HG03196 (cell line): ENCODE data around the gene ZNF837.
"Not testable (repeated sequence)": the region's sequence is repeated elsewhere in the genome, so short reads cannot be mapped to it uniquely, and the experiment has no call there.

Source experiments
- ATAC-seq: cut with Tn5 transposase; IDR thresholded peaks from one replicate; pipeline ENCODE4 v1.9.1; 2021; ENCODE audit not compliant: unreplicated experiment

ZNF837 gene

GRCh38 chr19:58380662-58381459, at the start of gene ZNF837:
TSS of gene ZNF837 (minus strand) at chr19:58381030. CDS start at chr19:58369332, 11,698 bp downstream.
- ATAC-seq: peak; percentile 80

- no peak for ATAC-seq
Observed at GRCh38 chr19:58429745-58430144, 48.9 kb upstream of the ZNF837 start.

- no peak for ATAC-seq
Observed at GRCh38 chr19:58428617-58429016, 47.8 kb upstream of the ZNF837 start.

- ATAC-seq: no peak
Observed at GRCh38 chr19:58417071-58417470, 36.2 kb upstream of the ZNF837 start.

DNA sequence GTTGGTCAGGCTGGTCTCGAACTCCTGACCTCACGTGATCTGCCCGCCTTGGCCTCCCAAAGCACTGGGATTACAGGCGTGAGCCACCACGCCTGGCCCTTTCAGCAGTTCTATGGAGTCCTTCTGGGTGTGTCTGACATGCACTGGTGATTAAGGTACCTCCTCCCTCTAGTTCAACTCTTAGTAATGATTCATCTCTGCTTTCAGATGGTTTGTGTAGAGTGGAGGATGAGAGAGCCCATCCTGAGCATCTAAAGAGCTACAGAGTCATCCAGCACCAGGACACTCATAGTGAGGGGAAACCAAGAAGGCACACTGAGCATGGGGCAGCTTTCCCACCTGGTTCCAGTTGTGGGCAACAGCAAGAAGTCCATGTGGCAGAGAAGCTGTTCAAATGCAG, 35.8 kb upstream of the ZNF837 start:
- ATAC-seq: no peak

GRCh38 chr19:58409010-58409790, 28.4 kb upstream of the ZNF837 start:
- peak; percentile 18 for ATAC-seq

DNA sequence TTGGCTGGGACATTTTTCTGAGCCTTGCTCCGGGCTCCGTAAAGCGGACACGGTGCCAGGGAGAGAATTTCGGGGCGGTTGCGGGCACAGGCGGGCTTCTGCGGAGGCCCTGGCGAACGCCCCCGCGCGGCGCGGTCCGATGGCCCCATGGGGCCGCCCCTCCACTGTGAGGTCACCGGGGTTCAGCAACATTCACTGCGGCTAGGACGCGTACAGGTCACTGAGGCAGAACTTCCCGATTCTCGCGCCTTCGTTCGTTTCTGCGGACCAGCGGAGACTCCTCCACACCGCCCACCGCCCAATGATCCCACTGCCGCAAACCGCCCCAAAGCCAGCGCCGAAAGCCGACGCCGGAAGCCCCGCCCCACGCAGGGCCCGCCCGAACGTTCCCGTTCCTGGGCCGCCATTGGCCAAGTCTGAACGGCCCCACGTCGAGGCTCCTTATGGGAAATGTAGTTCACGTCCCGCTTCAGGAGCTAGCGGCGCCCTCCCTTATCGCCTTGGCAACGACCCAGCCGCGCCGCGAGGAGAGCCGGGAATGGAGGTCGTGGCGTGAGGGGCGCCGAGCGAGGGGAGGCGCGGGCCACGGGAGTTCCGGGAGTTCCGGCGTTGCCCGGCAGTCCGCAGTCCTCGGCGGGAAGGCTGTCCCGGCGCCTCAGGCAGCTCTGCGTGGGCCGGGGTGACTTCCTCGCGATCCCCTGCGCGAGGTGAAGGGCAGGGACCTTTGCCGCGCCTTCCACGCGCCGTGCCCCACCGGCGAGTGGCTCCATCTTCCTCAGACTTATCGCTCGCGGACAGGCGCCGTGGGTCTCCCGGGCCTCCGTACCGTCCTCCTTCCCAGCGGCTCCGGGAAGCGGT, 27.6 kb upstream of the ZNF837 start, which contains the start of gene ZNF584:
TSS of gene ZNF584 (plus strand) at position 498 of the 858 bp plus-strand sequence. CDS start 499 bp downstream, outside the sequence.
- ATAC-seq: peak; percentile 90

GRCh38 chr19:58407658-58408151, 26.9 kb upstream of the ZNF837 start:
- no peak for ATAC-seq

- ATAC-seq: no peak
Observed at GRCh38 chr19:58406818-58407657, 26.2 kb upstream of the ZNF837 start.

- not testable (repeated sequence) for ATAC-seq
Observed at GRCh38 chr19:58403920-58404478, 23.2 kb upstream of the ZNF837 start.

DNA sequence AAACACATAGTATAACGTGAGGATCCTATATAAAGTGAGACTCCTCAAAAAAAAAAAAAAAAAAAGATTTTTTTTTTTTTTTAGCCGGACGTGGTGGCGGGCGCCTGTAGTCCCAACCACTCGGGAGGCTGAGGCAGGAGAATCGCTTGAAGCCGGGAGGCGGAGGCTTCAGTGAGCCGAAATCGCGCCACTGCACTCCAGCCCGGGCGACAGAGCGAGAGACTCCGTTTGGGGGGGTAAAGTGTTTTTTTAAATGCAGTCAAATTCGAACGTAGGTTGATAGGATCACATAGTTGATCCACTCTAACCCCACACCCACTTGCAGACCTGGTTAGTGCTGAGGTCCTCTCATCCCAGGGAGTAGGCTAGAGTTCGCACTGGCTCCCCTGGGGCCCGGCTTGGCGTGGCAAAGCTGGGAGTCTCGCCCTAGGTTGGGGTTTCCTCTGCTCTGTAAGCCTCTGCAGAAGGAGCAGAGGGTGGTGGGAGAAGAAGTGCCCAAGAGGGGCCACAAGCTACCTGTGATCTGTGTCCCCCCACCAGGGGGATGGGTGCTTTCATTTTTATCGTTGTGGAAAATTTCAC, 21.1 kb upstream of the ZNF837 start:
- no peak for ATAC-seq

- ATAC-seq: peak; percentile 97
Observed at GRCh38 chr19:58400916-58401839, 20.3 kb upstream of the ZNF837 start.

GRCh38 chr19:58400316-58400915, 19.6 kb upstream of the ZNF837 start:
- ATAC-seq: no peak

GRCh38 chr19:58399903-58400302, 19.1 kb upstream of the ZNF837 start:
- ATAC-seq: no peak

GRCh38 chr19:58398545-58398944, 17.7 kb upstream of the ZNF837 start:
- ATAC-seq: no peak

DNA sequence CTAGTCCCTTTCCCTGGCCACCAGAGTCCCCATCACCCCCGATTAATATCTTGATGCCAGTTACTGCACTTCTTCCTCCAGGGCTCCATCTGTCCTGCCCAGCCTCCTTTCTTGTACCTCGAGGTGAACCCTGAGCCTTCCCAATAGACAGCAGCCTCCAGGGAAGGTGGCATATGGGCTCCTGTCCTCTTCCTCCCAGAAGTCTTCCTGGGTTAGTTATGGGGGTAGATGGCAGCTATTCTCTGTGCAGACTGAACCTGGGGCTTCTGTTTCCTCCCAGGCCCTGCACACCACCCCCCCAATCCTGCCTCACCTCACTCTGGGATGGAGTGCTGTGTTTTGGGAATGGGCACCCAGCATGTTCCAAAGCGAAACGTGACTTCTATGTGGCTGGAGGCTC, 17.3 kb upstream of the ZNF837 start:
- ATAC-seq: no peak

GRCh38 chr19:58397533-58398037, 16.8 kb upstream of the ZNF837 start:
- no peak for ATAC-seq
